Stimulated activated CD8-positive, alpha-beta memory T cell treated with anti-CD3 and anti-CD28 coated beads, Interleukin-2, amount 100 ng/mL, for 1 hour (primary cell): Measurements from ENCODE around the gene RGS6.

ENCODE experiments used
- DNase-seq, 2 donors: peaks; one replicate each; pipeline ENCODE4 v3.0.0-alpha.2; 2020; ENCODE audit warnings: low read depth in 2 of 2

Gene RGS6

GRCh38 chr14:72164420-72165228 is 232.4 kb downstream of the RGS6 start:
- no peak for DNase-seq

DNA sequence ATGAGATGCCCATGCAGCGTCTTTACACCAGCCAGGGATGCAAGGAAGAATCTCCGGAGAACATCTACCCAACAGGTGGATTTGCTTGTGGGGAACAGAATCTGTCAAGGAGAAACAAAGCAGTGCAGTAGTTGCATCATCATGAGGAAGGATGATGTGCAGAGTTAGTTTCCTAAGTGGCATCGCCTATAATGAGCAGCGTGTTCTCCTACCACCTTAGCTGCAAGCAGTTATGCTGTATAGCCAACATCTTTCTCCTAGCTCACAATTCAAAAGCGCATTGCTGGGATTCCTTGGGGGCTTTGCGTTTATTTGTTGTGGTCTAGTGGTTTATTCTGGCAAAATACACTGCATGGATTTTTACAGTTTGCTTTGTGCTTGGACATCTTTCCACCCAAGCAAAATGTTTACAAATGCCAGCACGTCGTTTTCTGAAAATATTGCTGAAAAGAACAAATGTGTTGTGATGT is 233.0 kb downstream of the RGS6 start:
- no peak for DNase-seq

DNA sequence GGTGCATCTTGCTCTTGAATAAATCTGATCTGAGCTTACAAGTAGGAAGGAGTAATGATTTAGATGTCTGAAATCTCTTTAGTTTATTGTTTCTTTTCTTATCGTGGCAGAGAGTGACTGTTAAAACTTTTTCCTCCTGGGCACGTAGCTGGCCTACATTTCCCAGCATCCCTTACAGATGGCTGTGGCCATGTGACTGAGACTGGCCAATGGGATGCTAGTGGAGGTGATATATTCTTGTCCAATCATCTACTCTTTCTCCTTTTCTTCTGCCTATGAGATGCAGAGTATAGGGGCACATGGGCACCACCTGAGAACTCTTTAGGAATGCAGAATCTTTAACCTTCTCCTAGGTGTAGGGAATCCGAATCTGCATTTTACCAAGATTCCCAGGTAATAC is 237.3 kb downstream of the RGS6 start:
- no peak for DNase-seq

- no peak for DNase-seq
Measured at GRCh38 chr14:72172049-72172448, 239.8 kb downstream of the RGS6 start.

DNA sequence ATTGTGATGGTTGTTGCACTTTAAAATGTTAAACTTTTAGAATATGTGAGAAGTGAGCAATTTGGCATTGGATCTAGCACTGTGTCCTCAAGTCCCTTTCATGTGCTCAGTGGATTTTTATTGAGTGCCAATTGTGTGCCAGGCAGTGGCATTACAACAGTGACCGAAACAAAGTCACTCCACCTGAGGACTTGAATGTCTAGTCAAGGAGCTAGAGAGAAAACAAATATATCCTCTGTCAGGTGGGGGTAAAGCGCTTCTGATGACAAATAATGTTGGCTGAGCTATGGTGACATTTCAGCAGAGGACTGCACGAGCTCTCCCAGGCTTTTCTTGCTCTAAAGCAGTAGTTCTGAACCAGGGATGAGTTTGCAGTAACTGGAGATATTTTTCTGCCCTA is 240.4 kb downstream of the RGS6 start:
- DNase-seq: no peak

GRCh38 chr14:72173038-72173720 is 240.9 kb downstream of the RGS6 start:
- DNase-seq: no peak

DNA sequence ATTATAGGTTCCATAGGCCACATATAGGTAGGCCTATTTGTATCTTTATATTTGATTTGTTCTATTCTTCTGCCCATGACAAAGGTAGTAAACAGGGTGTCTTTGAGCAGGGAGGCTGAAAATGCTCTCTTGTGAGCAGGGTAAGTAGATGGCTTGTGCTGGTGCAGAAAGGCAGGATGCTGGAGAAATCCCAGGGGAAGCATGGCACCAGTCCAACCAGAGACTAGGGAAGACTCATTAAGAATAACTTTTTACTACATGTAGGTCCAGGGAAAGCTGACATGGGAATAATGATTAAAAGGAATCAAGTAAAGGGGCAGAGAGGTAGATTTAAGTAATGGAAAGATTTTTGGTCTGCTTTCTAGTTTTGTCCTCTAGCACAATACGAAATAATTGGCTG is 245.0 kb downstream of the RGS6 start:
- DNase-seq: no peak

GRCh38 chr14:72178517-72178916 is 246.3 kb downstream of the RGS6 start:
- no peak for DNase-seq

GRCh38 chr14:72182708-72183432 is 250.6 kb downstream of the RGS6 start:
- no peak for DNase-seq

GRCh38 chr14:72183631-72184030 is 251.4 kb downstream of the RGS6 start:
- DNase-seq: no peak

DNA sequence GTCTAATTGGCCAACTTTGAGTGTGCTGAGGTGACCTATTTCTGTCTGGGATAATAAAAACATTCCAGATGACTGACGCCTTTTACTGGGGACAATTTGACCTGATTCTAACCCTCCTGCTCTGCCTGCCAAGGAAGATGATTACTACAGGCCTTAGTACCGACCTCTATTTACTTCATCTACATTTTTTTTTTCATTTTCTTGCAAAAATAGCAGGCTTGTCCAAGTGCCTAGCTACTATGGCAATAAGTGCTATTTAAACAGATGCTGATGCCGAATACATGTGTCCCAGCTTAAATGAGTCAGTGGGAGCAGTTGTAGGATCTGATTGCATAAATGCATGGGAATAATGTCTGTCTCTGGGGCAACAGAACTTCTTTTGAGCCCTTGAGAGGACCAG is 254.3 kb downstream of the RGS6 start:
- DNase-seq: no peak

GRCh38 chr14:72196237-72197015 is 264.2 kb downstream of the RGS6 start:
- no peak for DNase-seq

DNA sequence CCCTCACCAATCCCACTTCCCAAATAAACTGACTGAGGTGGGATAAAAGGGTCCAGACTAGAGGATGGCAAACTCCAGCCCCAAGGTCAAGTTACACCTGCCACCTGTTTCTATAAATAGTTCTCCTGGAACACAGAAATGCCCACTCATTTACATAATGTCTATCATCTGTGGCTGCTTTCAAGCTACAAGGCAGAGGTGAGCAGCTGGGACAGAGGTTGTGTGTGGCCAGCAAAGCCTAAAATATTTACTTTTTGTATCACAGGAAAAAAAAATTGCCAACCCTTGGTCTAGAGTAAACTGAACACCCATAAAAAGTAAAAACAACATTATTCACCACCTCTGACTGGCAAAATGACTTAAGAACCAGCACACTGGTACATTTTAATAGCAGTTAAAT is 269.4 kb downstream of the RGS6 start:
- no peak for DNase-seq

GRCh38 chr14:72213424-72213823 is 281.2 kb downstream of the RGS6 start:
- no peak for DNase-seq

- DNase-seq: no peak
Measured at GRCh38 chr14:72215080-72215479, 282.9 kb downstream of the RGS6 start.

DNA sequence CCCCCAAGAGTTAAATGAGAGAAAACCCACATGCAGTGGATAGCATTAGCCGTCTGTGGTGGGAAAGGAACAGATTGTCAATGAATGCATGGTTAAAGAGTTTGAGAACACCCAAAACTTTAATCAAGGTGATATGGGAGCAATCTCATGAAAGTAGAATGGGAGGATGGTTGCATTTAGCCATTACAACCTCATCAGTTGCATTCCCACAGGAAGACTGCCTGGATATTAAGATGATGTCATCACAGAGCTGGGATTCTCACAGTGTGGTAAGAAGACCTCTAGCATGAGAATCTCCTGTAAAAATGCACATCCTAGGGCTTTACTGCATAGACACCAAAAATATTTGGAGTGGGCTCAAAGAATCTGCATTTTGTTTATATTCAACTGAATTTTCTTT is 284.9 kb downstream of the RGS6 start:
- DNase-seq: no peak

DNA sequence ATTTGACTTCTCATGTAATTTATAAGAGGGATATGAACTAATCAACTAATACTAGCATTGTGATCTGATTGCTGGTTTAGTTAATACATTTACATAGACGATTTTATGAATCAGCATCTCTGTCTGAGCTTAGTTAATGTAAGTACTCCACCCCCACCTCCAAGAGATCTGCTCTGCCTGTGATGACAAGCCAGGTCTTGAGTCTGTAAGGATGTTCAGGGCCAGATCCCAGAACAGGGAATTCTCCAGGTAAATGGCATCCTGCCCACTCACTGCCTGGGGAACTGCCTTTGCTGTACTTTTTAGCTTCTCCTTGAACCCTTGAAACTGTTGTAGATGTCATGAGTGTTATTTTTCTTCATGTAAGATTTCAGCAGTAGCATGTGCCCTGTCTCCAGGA is 289.8 kb downstream of the RGS6 start:
- no peak for DNase-seq

DNA sequence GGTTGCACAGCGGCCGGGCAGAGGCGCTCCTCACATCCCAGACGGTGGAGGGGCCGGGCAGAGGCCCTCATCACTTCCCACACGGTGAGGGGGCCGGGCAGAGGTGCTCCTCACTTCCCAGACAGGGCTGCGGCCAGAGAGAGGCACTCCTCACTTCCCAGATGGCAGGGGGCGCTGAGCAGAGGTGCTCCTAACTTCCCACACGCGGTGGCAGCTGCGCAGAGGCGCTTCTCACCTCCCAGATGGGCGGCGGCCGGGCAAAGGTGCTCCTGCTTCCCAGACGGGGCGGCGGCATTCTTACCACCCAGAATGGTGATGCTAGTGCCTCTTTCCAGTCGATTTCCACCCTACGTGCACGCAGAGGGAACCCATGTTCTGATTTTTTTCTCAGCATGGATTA is 304.4 kb downstream of the RGS6 start:
- DNase-seq: no peak

GRCh38 chr14:72237722-72238666 is 305.8 kb downstream of the RGS6 start:
- no peak for DNase-seq
